Heart left ventricle (tissue), 16 donors: Measurements from ENCODE around the gene TRERF1. TPM values are rescaled to one million over a fixed set of nuclear protein-coding genes. Genes with fewer than 3 reads are reported as not detected.

Source experiments
- ATAC-seq, 4 donors: fragments of 200-7000 bp; cut with Tn5 transposase; one replicate each; pipeline ENCODE4 v1.9.1; 2020 to 2022; ENCODE audit warnings: moderate library complexity in 4 of 4, mild to moderate bottlenecking in 3 of 4, moderate number of reproducible peaks in 1 of 4
- DNase-seq, 5 donors: peaks; one replicate each; pipeline ENCODE4 v3.0.0-alpha.2; 2020
- H3K27ac ChIP-seq, 12 donors: fragments of 200-600 bp; sonication (generic) in 4 of 12; one replicate each; pipeline versions ENCODE4 v1.5.0 to v1.8.0; 2016 to 2022; ENCODE audit warnings: mild to moderate bottlenecking in 2 of 12
- H3K27me3 ChIP-seq, 9 donors: fragments of 200-600 bp; sonication (generic) in 2 of 9; one replicate each; pipeline versions ENCODE4 v1.5.1 to v1.8.0; 2016 to 2022; ENCODE audit warnings: mild to moderate bottlenecking in 3 of 9
- H3K36me3 ChIP-seq, 9 donors: fragments of 200-600 bp; sonication (generic) in 2 of 9; one replicate each; pipeline versions ENCODE4 v1.5.0 to v1.8.0; 2018 to 2022; ENCODE audit warnings: mild to moderate bottlenecking in 2 of 9
- H3K4me1 ChIP-seq, 12 donors: fragments of 200-600 bp; sonication (generic) in 4 of 12; one replicate each; pipeline versions ENCODE4 v1.5.0 to v1.8.0; 2016 to 2022; ENCODE audit warnings: mild to moderate bottlenecking in 3 of 12
- H3K4me3 ChIP-seq, 12 donors: fragments of 200-600 bp; sonication (generic) in 4 of 12; one replicate each; pipeline versions ENCODE4 v1.5.0 to v1.8.0; 2017 to 2022; ENCODE audit warnings: mild to moderate bottlenecking in 9 of 12, moderate library complexity in 4 of 12
- H3K9me3 ChIP-seq, 12 donors: fragments of 200-600 bp; sonication (generic) in 4 of 12; one replicate each; pipeline versions ENCODE4 v1.5.0 to v1.8.0; 2016 to 2022; ENCODE audit warnings: mild to moderate bottlenecking in 1 of 12
- CTCF ChIP-seq, 12 donors: fragments of 200-600 bp; sonication (generic) in 4 of 12; IDR thresholded peaks; one replicate each; pipeline versions ENCODE4 v1.5.0 to v1.8.0; 2018 to 2022; ENCODE audit warnings: antibody characterized with exemption in 12 of 12, mild to moderate bottlenecking in 5 of 12
- POLR2A ChIP-seq, 2 donors: fragments of 450-650 bp; IDR thresholded peaks; one replicate each; pipeline ENCODE4 v1.6.1; 2017; ENCODE audit warnings: antibody characterized with exemption in 2 of 2, mild to moderate bottlenecking in 2 of 2, moderate library complexity in 2 of 2
- WGBS, 4 donors: extraction: QIAGEN DNeasy Blood & Tissue Kit in 2 of 4; methylation state at CpG; one replicate each; pipeline versions ENCODE4 v1.1.5 to v1.1.7; 2013 to 2018; 5-methylcytosine and 5-hydroxymethylcytosine counted together
- intact Hi-C, 10 donors: fragments of 100-400 bp; cut with DNase I; formaldehyde crosslinking; loops; one replicate each; pipeline versions ENCODE4 v1.11.1 to v1.14.2; 2022
- polyA plus RNA-seq, 2 donors: library from polyadenylated mRNA; stranded (reverse); fragments of 200-250 nt; gene quantifications; one replicate each; pipeline ENCODE4 v1.2.3, GENCODE V29; 2013
- total RNA-seq, 9 donors: library from RNA; depleted of rRNA in 2 of 9; stranded (reverse); fragments of >200 nt in 2 of 9; fragmentation: NEBNext Ultra II Directional in 3 of 9; extraction: Animal tissue kit (Norgen Biotek cat#: 25700) in 3 of 9; gene quantifications; one replicate each; pipeline versions ENCODE4 v1.1.0 to v1.2.4, GENCODE V29; 2016 to 2023
- donor health status: ischemic (EF 13 %, LVEDD 7.1; RV severe dilation, severe dysfunction).
- donor health status: healthy with polysubstance abuse.
- donor health status: DM: no; HTN: yes; CAD: no.
- donor health status: DM: no; HTN: no; CAD: no.
- donor health status: ischemic (EF 25% LVEDD 6.9; RV normal size, moderate dysfunction).
- donor health status: ischemic (EF 25% LVEDD 5.7; RV mildly dilated, moderate dysfunction).
- donor health status: healthy.
- donor health status: DM: yes; HTN: yes; CAD: no.
- donor health status: ischemic (EF 35%, LVEDD 5.7; RV mildly dilated, moderate dysfunction).
- donor health status: nonischemic (EF 11% LVEDD 7.7; RV severe dilation, severe dysfunction).
- donor health status: DM: yes; HTN: yes; CAD: no.
- donor health status: PGD.
- donor health status: ischemic (EF 29% LVEDD 5.4; RV normal size, mild dysfunction).
- donor health status: nonischemic (EF 23%, LVEDD 6.1; RV moderate dilation, normal function).

TRERF1 gene
- total and polyA plus RNA-seq, 11 donors = 0.53 to 4.5 (median 1.5) TPM

- WGBS, 4 donors = 87 to 93% (median 89%) methylated on average over 9 of the region's 9 CpGs
- H3K4me1 ChIP-seq = peaks cover 0 to 11% (median 0%) of the 10 kb centered on the region in 12 donors
- no peak for TF ChIP-seq POLR2A (IDR thresholded peaks at IDR 0.05)
- no peak for TF ChIP-seq CTCF (IDR thresholded peaks at IDR 0.05)
- no peak overlapping the region for H3K27ac ChIP-seq
- no peaks in the 10 kb centered on the region for H3K9me3 ChIP-seq
- intact Hi-C loops = no loop called here
- DNase-seq (no peak), ATAC-seq (no peak)
- H3K36me3 ChIP-seq = peaks cover 0 to 44% (median 9%) of the 10 kb centered on the region in 9 donors
- H3K27me3 ChIP-seq = no peaks in the 10 kb centered on the region
- H3K4me3 ChIP-seq = no peak overlapping the region
Measured at GRCh38 chr6:42227173-42227850, 224.4 kb downstream of the TRERF1 start.

GRCh38 chr6:42226645-42227143, 225.0 kb downstream of the TRERF1 start:
- DNase-seq = no peak
- Histone ChIP-seq H3K27me3 (no peaks in the 10 kb centered on the region), H3K36me3 (peaks cover 0 to 37% (median 5%) of the 10 kb centered on the region in 9 donors), H3K4me1 (peaks cover 0 to 11% (median 0%) of the 10 kb centered on the region in 12 donors), H3K27ac (no peak overlapping the region), H3K9me3 (no peaks in the 10 kb centered on the region), H3K4me3 (no peak overlapping the region)
- peak in 1 of 4 donors; percentile 15 for ATAC-seq
- TF ChIP-seq POLR2A (IDR thresholded peaks at IDR 0.05) = no peak
- TF ChIP-seq CTCF (IDR thresholded peaks at IDR 0.05) = no peak
- intact Hi-C loops = no loop called here
- 71 to 82% (median 76%) methylated on average over 8 of the region's 8 CpGs for WGBS, 4 donors

GRCh38 chr6:42226161-42226611, 225.5 kb downstream of the TRERF1 start:
- WGBS, 4 donors = 39 to 45% (median 40%) methylated on average over 3 of the region's 3 CpGs
- ATAC-seq (peak in 1 of 4 donors; percentile 29), DNase-seq (no peak)
- intact Hi-C loops = no loop called here
- no peak overlapping the region for H3K4me3 ChIP-seq
- peaks cover 0 to 32% (median 5%) of the 10 kb centered on the region in 9 donors for H3K36me3 ChIP-seq
- peaks cover 0 to 11% (median 0%) of the 10 kb centered on the region in 12 donors for H3K4me1 ChIP-seq
- no peaks in the 10 kb centered on the region for H3K27me3 ChIP-seq
- no peak overlapping the region for H3K27ac ChIP-seq
- H3K9me3 ChIP-seq = no peaks in the 10 kb centered on the region
- TF ChIP-seq POLR2A (IDR thresholded peaks at IDR 0.05) (no peak), CTCF (IDR thresholded peaks at IDR 0.05) (no peak)

- Histone ChIP-seq H3K4me1 (peaks cover 0 to 11% (median 0%) of the 10 kb centered on the region in 12 donors), H3K27me3 (no peaks in the 10 kb centered on the region), H3K36me3 (peaks cover 0 to 27% (median 5%) of the 10 kb centered on the region in 9 donors), H3K9me3 (no peaks in the 10 kb centered on the region), H3K27ac (no peak overlapping the region), H3K4me3 (no peak overlapping the region)
- DNase-seq (no peak), ATAC-seq (no peak)
- WGBS, 4 donors = 42 to 51% (median 43%) methylated on average over 4 of the region's 4 CpGs
- intact Hi-C loops = no loop called here
- TF ChIP-seq CTCF (IDR thresholded peaks at IDR 0.05) (no peak), POLR2A (IDR thresholded peaks at IDR 0.05) (no peak)
Measured at GRCh38 chr6:42225419-42225818, 226.3 kb downstream of the TRERF1 start.
